ENCODE data around the gene NEUROD1.

GRCh38 chr2:181657379-181657778 is 22.9 kb downstream of the NEUROD1 start:
- TF ChIP-seq CTCF (IDR thresholded peaks at IDR 0.05) (no peak), EP300 (IDR thresholded peaks at IDR 0.05; ENCODE audit: low read depth) (no peak)
